HepG2 (cell line): ENCODE measurements around the gene INF2.

Experiments used
- CBFB ChIP-seq: sonication (generic); formaldehyde crosslinking; IDR thresholded peaks from 2 replicates; pipeline ENCODE4 v1.4.0; 2020; ENCODE audit warnings: missing genetic modification reagents
- ZNF589 ChIP-seq: sonication (generic); formaldehyde crosslinking; conservative IDR thresholded peaks from 2 replicates; pipeline ENCODE4 v1.8.0; 2022; ENCODE audit warnings: mild to moderate bottlenecking, moderate library complexity, missing genetic modification reagents
- ZNF678 ChIP-seq: sonication (generic); formaldehyde crosslinking; IDR thresholded peaks from 2 replicates; pipeline ENCODE4 v1.4.0; 2020; ENCODE audit warnings: mild to moderate bottlenecking, missing genetic modification reagents

- TF ChIP-seq CBFB (CRISPR knock-in tag) (no peak), ZNF678 (CRISPR knock-in tag) (no peak), ZNF589 (0 out of 2 replicates have a peak, but pooled peaks have one; percentile 37)
Observed at GRCh38 chr14:104758981-104759969, 69.9 kb downstream of the INF2 start.
